ENCODE results near the gene NPL. TPM values are rescaled to one million over a fixed set of nuclear protein-coding genes. Genes with fewer than 3 reads are reported as not detected.

Gene NPL
- total and polyA plus RNA-seq, 10 donors = 21.9 to 88.2 (median 65.0) TPM

DNA sequence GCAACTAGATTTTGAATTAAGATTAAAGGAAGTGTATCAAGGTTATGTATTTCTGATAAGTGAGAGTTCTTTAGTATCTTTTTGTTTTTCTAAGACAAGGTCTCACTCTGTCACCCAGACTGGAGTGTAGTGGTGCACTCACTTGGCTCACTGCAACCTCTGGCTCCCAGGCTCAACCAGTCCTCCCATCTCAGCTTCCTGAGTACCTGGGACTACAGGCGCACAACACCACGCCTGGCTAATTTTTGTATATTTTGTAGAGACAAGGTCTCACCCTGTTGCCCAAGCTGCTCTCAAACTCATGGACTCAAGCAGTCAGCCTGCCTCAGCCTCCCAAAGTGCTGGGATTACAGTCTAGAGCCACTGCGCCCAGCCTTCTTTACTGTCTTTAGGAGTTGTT is 83.3 kb downstream of the NPL start:
- 91 to 99% (median 96%) methylated on average over 3 of the region's 3 CpGs for WGBS, 5 donors
- Histone ChIP-seq H3K27ac (no peak overlapping the region), H3K4me3 (no peak overlapping the region), H3K36me3 (peaks cover 4 to 100% (median 95%) of the 10 kb centered on the region in 6 donors), H3K4me1 (no peaks in the 10 kb centered on the region), H3K27me3 (replicated peaks in 1 of 7) (no peaks in the 10 kb centered on the region), H3K9me3 (no peaks in the 10 kb centered on the region)
- TF ChIP-seq POLR2AphosphoS5 (IDR thresholded peaks at IDR 0.05) (peak in 2 of 3 donors; percentile 19 to 21), POLR2A (IDR thresholded peaks at IDR 0.05) (no peak)
- TF ChIP-seq, protein P1, sequence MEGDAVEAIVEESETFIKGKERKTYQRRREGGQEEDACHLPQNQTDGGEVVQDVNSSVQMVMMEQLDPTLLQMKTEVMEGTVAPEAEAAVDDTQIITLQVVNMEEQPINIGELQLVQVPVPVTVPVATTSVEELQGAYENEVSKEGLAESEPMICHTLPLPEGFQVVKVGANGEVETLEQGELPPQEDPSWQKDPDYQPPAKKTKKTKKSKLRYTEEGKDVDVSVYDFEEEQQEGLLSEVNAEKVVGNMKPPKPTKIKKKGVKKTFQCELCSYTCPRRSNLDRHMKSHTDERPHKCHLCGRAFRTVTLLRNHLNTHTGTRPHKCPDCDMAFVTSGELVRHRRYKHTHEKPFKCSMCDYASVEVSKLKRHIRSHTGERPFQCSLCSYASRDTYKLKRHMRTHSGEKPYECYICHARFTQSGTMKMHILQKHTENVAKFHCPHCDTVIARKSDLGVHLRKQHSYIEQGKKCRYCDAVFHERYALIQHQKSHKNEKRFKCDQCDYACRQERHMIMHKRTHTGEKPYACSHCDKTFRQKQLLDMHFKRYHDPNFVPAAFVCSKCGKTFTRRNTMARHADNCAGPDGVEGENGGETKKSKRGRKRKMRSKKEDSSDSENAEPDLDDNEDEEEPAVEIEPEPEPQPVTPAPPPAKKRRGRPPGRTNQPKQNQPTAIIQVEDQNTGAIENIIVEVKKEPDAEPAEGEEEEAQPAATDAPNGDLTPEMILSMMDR (IDR thresholded peaks at IDR 0.05 in 8 of 11, conservative IDR thresholded peaks at IDR 0.05 in 3 of 11) = no peak
- intact Hi-C loops (cut with DNase I; ENCODE audit: low total_unique reads) = no loop called here
- no peak for DNase-seq

DNA sequence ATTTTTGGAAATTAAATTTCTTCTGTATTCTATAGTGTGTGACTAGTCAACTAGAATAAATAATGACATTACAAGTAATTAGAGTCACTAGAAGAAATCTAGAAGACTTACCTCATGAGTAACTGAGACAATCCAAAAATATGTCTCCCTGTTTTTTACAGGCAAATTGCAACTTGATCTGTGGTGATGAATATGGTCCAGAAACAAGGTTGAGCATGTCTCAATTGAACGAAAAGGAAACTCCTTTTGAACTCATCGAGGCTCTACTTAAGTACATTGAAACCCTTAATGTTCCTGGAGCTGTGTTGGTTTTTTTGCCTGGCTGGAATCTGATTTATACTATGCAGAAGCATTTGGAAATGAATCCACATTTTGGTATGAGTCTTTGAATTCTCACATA is 86.3 kb downstream of the NPL start:
- intact Hi-C loops (cut with DNase I; ENCODE audit: low total_unique reads) = no loop called here
- TF ChIP-seq POLR2AphosphoS5 (IDR thresholded peaks at IDR 0.05) = no peak
- no peak for TF ChIP-seq POLR2A (IDR thresholded peaks at IDR 0.05)
- TF ChIP-seq, protein P1 (IDR thresholded peaks at IDR 0.05 in 8 of 11, conservative IDR thresholded peaks at IDR 0.05 in 3 of 11) = no peak
- Histone ChIP-seq H3K9me3 (no peaks in the 10 kb centered on the region), H3K27ac (no peak overlapping the region), H3K4me1 (no peaks in the 10 kb centered on the region), H3K36me3 (peaks cover 4 to 100% (median 99%) of the 10 kb centered on the region in 6 donors), H3K27me3 (replicated peaks in 1 of 7) (no peaks in the 10 kb centered on the region), H3K4me3 (no peak overlapping the region)
- 92 to 98% (median 93%) methylated on average over 2 of the region's 2 CpGs for WGBS, 5 donors
- no peak for DNase-seq

DNA sequence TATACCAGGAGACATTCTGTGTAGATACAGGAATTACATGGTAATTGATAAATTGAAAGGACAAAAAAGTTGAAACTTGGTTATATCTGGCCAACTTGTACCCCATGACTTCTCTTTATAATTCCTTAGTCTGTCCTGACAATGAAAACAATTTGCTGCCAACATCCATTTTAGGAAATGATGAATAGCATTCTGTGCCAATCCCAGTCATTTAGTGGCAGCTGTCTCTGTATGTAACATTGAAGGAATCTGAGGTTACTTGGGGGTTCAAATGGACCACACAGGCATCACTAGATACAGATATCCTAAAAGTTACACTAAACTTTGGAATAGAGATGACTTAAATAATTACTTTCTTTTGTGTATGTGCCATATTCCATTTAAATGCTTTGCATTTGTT is 87.8 kb downstream of the NPL start:
- TF ChIP-seq, protein P1 (IDR thresholded peaks at IDR 0.05 in 8 of 11, conservative IDR thresholded peaks at IDR 0.05 in 3 of 11) = no peak
- TF ChIP-seq POLR2AphosphoS5 (IDR thresholded peaks at IDR 0.05) (no peak), POLR2A (IDR thresholded peaks at IDR 0.05) (no peak)
- H3K27me3 ChIP-seq (replicated peaks in 1 of 7) = no peaks in the 10 kb centered on the region
- no peaks in the 10 kb centered on the region for H3K4me1 ChIP-seq
- peaks cover 4 to 100% (median 100%) of the 10 kb centered on the region in 6 donors for H3K36me3 ChIP-seq
- intact Hi-C loops (cut with DNase I; ENCODE audit: low total_unique reads) = no loop called here
- H3K27ac ChIP-seq = no peak overlapping the region
- no peak for DNase-seq
- H3K9me3 ChIP-seq = no peaks in the 10 kb centered on the region
- no peak overlapping the region for H3K4me3 ChIP-seq

DNA sequence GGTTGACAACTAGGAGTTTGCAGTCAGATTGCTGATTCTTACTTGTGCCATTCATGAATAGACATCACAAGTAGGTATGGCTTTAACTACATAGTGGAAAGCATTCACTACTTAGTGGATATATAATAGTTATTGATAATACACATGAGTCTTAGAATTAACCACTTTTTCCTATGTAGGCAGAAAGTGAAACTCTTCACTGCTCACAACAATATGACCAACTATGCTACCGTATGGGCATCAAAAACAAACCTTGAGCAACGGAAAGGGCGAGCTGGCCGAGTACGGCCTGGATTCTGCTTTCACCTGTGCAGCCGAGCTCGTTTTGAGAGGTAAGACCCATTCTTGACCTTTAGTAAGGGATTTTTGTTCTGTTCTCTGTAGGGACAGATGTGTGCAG is 88.3 kb downstream of the NPL start:
- no peak for DNase-seq
- H3K27me3 ChIP-seq (replicated peaks in 1 of 7) = no peaks in the 10 kb centered on the region
- no peaks in the 10 kb centered on the region for H3K4me1 ChIP-seq
- intact Hi-C loops (cut with DNase I; ENCODE audit: low total_unique reads) = no loop called here
- 87 to 96% (median 93%) methylated on average over 7 of the region's 7 CpGs for WGBS, 5 donors
- no peaks in the 10 kb centered on the region for H3K9me3 ChIP-seq
- no peak overlapping the region for H3K27ac ChIP-seq
- TF ChIP-seq, protein P1 (IDR thresholded peaks at IDR 0.05 in 8 of 11, conservative IDR thresholded peaks at IDR 0.05 in 3 of 11) = no peak
- TF ChIP-seq POLR2AphosphoS5 (IDR thresholded peaks at IDR 0.05) = no peak
- H3K4me3 ChIP-seq = no peak overlapping the region
- peaks cover 4 to 100% (median 100%) of the 10 kb centered on the region in 6 donors for H3K36me3 ChIP-seq

Other genes starting within 250 kb of the NPL start
- 10 to 100 TPM; 12.7 to 18.1 (median 16.4) TPM for gene RNASEL, start 200.5 kb upstream of the NPL start, total RNA-seq
- gene RNASEL, start 200.5 kb upstream of the NPL start, polyA plus RNA-seq = 1 to 10 TPM; 5.0 to 7.1 (median 5.5) TPM
- 10 to 100 TPM in 3 of 7 donors, 1 to 10 TPM in 4; 2.6 to 24.2 (median 4.6) TPM for gene RGS16, start 185.4 kb upstream of the NPL start, total RNA-seq
- gene RGS16, start 185.4 kb upstream of the NPL start, polyA plus RNA-seq = 1 to 10 TPM; 2.6 to 4.1 (median 3.0) TPM
- gene RGS8, start 105.2 kb upstream of the NPL start, total RNA-seq = under 1 TPM in 1 of 7 donors, not detected in 6; 0.11 TPM
- under 1 TPM in 1 of 3 donors, not detected in 2; 0.09 TPM for gene RGS8, start 105.2 kb upstream of the NPL start, polyA plus RNA-seq
- 100 to 1,000 TPM in 6 of 7 donors, 10 to 100 TPM in 1; 94.4 to 145 (median 121) TPM for gene DHX9, start 49.6 kb downstream of the NPL start, total RNA-seq
- 10 to 100 TPM; 61.0 to 83.5 (median 73.0) TPM for gene DHX9, start 49.6 kb downstream of the NPL start, polyA plus RNA-seq
- gene SHCBP1L, start 163.4 kb downstream of the NPL start, total RNA-seq = not detected
- not detected for gene SHCBP1L, start 163.4 kb downstream of the NPL start, polyA plus RNA-seq
- 10 to 100 TPM; 21.8 to 38.5 (median 35.1) TPM for gene LAMC1, start 233.6 kb downstream of the NPL start, total RNA-seq
- gene LAMC1, start 233.6 kb downstream of the NPL start, polyA plus RNA-seq = 1 to 10 TPM; 2.7 to 4.9 (median 4.5) TPM

All from spleen (tissue), 11 donors.